ENCODE measurements around the gene SPTBN1. TPM values are rescaled to one million over a fixed set of nuclear protein-coding genes. Genes with fewer than 3 reads are reported as not detected.

The SPTBN1 gene
- total RNA-seq, 3 donors from 2014 or later (not counting 1 experiment from before 2014, with no cell fraction given) = 65.7 to 142 (median 68.3) TPM

GRCh38 chr2:54699665-54700064 is 243.5 kb downstream of the SPTBN1 start:
- H3K4me1 Mint-ChIP-seq = no peaks in the 10 kb centered on the region
- H3K9me3 Mint-ChIP-seq = no peaks in the 10 kb centered on the region
- peaks cover 9 to 44% of the 10 kb centered on the region in 2 donors for H3K27me3 Mint-ChIP-seq (ENCODE audit: low read depth in 2 of 2)
- H3K4me3 ChIP-seq (ENCODE audit: low read length) = no peak overlapping the region
- no peaks in the 10 kb centered on the region for H3K36me3 ChIP-seq (ENCODE audit: control insufficient read depth, insufficient read depth, low read length)
- WGBS (ENCODE audit: insufficient coverage) = no CpG with 5 or more reads among the region's 2 CpGs
- H3K36me3 Mint-ChIP-seq = no peaks in the 10 kb centered on the region
- no peak overlapping the region for H3K27ac ChIP-seq (ENCODE audit: low read length)
- H3K27ac Mint-ChIP-seq = no peak overlapping the region
- DNase-seq = no peak
- ATAC-seq = no peak
- no peaks in the 10 kb centered on the region for H3K27me3 ChIP-seq (ENCODE audit: control insufficient read depth, insufficient read depth, low read length)
- no peaks in the 10 kb centered on the region for H3K4me1 ChIP-seq (ENCODE audit: control insufficient read depth, insufficient read depth, low read length)
- intact Hi-C loops (cut with micrococcal nuclease) = no loop called here
- TF ChIP-seq, protein P1, sequence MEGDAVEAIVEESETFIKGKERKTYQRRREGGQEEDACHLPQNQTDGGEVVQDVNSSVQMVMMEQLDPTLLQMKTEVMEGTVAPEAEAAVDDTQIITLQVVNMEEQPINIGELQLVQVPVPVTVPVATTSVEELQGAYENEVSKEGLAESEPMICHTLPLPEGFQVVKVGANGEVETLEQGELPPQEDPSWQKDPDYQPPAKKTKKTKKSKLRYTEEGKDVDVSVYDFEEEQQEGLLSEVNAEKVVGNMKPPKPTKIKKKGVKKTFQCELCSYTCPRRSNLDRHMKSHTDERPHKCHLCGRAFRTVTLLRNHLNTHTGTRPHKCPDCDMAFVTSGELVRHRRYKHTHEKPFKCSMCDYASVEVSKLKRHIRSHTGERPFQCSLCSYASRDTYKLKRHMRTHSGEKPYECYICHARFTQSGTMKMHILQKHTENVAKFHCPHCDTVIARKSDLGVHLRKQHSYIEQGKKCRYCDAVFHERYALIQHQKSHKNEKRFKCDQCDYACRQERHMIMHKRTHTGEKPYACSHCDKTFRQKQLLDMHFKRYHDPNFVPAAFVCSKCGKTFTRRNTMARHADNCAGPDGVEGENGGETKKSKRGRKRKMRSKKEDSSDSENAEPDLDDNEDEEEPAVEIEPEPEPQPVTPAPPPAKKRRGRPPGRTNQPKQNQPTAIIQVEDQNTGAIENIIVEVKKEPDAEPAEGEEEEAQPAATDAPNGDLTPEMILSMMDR (IDR thresholded peaks at IDR 0.05) = no peak
- no peaks in the 10 kb centered on the region for H3K9me3 ChIP-seq (ENCODE audit: control insufficient read depth, insufficient read depth, low read length)
- no peak overlapping the region for H3K4me3 Mint-ChIP-seq

GRCh38 chr2:54701029-54701428 is 244.9 kb downstream of the SPTBN1 start:
- no peak overlapping the region for H3K4me3 Mint-ChIP-seq
- H3K36me3 Mint-ChIP-seq = no peaks in the 10 kb centered on the region
- Histone ChIP-seq H3K36me3 (ENCODE audit: control insufficient read depth, insufficient read depth, low read length) (no peaks in the 10 kb centered on the region), H3K4me1 (ENCODE audit: control insufficient read depth, insufficient read depth, low read length) (no peaks in the 10 kb centered on the region), H3K27ac (ENCODE audit: low read length) (no peak overlapping the region), H3K4me3 (ENCODE audit: low read length) (no peak overlapping the region), H3K27me3 (ENCODE audit: control insufficient read depth, insufficient read depth, low read length) (no peaks in the 10 kb centered on the region), H3K9me3 (ENCODE audit: control insufficient read depth, insufficient read depth, low read length) (no peaks in the 10 kb centered on the region)
- H3K9me3 Mint-ChIP-seq = no peaks in the 10 kb centered on the region
- DNase-seq (no peak), ATAC-seq (no peak)
- peaks cover 7 to 40% of the 10 kb centered on the region in 2 donors for H3K27me3 Mint-ChIP-seq (ENCODE audit: low read depth in 2 of 2)
- H3K4me1 Mint-ChIP-seq = no peaks in the 10 kb centered on the region
- no peak overlapping the region for H3K27ac Mint-ChIP-seq
- WGBS (ENCODE audit: insufficient coverage) = 70% methylated on average over 1 of the region's 2 CpGs
- TF ChIP-seq, protein P1 (IDR thresholded peaks at IDR 0.05) = no peak
- intact Hi-C loops (cut with micrococcal nuclease) = no loop called here

DNA sequence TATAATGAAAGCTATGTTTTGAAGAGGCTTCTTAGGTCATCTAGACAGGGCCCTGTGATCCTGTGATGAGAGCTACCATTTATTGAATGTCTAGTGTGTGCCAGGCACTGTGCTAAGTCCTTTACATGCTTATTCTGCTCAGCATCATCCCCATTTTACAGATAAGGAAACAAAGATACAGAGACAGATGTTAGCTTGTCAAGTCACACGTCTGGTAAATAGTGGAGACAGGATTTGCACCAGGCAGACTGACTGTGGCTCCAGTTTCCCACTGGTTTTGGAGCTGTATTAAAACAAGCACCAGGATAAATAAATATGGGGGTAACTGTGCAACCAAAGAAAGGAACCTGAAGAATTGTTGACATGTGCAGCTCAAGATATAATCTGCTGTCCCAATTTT is 248.1 kb downstream of the SPTBN1 start:
- Histone ChIP-seq H3K4me1 (ENCODE audit: control insufficient read depth, insufficient read depth, low read length) (peaks cover 8% of the 10 kb centered on the region), H3K36me3 (ENCODE audit: control insufficient read depth, insufficient read depth, low read length) (no peaks in the 10 kb centered on the region), H3K9me3 (ENCODE audit: control insufficient read depth, insufficient read depth, low read length) (no peaks in the 10 kb centered on the region), H3K27me3 (ENCODE audit: control insufficient read depth, insufficient read depth, low read length) (peaks cover 14% of the 10 kb centered on the region), H3K27ac (ENCODE audit: low read length) (no peak overlapping the region), H3K4me3 (ENCODE audit: low read length) (no peak overlapping the region)
- DNase-seq (no peak), ATAC-seq (no peak)
- Mint-ChIP-seq H3K4me1 (peaks cover 0 to 5% of the 10 kb centered on the region in 2 donors), H3K27ac (no peak overlapping the region), H3K4me3 (no peak overlapping the region), H3K27me3 (ENCODE audit: low read depth in 2 of 2) (peaks cover 11 to 37% of the 10 kb centered on the region in 2 donors), H3K36me3 (no peaks in the 10 kb centered on the region), H3K9me3 (no peaks in the 10 kb centered on the region)
- 93% methylated on average over 1 of the region's 1 CpG for WGBS (ENCODE audit: insufficient coverage)
- TF ChIP-seq, protein P1 (IDR thresholded peaks at IDR 0.05) = no peak
- intact Hi-C loops (cut with micrococcal nuclease) = loop anchor here (1.0 kb wide), 2 partner anchors 182 to 597 kb away; no protein-coding TSS in a partner anchor

Data from natural killer cell (primary cell).